COLO668 (cell line): Measurements from ENCODE around the gene ABHD10.
A peak's percentile ranks its signal among the peaks of the same experiment; 100 is the strongest.

ENCODE experiments used
- DNase-seq: peaks from one replicate; lab custom pipeline; 2025; ENCODE audit not compliant: unreplicated experiment; lab: John Stamatoyannopoulos, UW

ABHD10 gene

DNA sequence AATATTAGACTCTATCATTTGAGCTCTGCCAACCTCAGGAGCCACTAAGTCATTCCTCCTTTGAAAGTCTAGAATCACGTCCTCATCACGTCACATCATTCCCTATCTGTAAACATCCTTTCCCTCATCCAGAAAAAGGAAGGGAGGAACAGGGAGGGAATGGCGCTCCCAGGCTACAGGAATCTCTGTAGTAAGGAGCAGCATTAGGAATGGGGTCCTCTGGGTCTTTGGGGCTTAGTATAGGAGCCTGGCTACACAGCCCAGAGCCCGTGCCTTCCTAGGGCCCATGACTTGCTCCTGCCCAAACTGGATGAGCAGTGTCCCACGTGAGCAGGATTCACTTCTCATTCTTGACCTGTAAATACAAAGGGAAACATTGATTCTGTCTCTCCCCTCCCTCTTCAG lies 21.5 kb downstream of the ABHD10 start:
- DNase-seq = no peak

DNA sequence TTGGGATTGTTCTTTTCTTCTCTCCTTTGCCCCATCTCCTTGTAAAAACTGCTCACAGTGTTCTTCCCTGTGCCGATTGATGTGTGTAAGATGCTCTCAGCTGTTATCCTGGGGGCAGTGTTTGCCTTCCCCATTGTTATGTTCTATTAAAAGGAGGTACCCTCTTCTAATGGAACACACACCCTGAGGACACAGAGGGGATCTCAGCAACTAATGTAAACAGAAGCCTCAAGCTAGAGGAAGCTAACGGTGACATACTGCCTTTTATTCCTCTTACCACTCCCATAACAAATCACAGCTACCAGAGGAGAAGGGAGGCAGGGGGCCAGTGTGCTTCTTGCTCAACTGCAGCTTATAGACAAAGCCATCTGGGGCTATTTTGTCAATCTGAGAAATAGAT lies 22.1 kb downstream of the ABHD10 start:
- DNase-seq = no peak

- no peak for DNase-seq
Observed at GRCh38 chr3:112001526-112001925, 22.7 kb downstream of the ABHD10 start.

- no peak for DNase-seq
Observed at GRCh38 chr3:112002096-112002971, 23.5 kb downstream of the ABHD10 start.

DNA sequence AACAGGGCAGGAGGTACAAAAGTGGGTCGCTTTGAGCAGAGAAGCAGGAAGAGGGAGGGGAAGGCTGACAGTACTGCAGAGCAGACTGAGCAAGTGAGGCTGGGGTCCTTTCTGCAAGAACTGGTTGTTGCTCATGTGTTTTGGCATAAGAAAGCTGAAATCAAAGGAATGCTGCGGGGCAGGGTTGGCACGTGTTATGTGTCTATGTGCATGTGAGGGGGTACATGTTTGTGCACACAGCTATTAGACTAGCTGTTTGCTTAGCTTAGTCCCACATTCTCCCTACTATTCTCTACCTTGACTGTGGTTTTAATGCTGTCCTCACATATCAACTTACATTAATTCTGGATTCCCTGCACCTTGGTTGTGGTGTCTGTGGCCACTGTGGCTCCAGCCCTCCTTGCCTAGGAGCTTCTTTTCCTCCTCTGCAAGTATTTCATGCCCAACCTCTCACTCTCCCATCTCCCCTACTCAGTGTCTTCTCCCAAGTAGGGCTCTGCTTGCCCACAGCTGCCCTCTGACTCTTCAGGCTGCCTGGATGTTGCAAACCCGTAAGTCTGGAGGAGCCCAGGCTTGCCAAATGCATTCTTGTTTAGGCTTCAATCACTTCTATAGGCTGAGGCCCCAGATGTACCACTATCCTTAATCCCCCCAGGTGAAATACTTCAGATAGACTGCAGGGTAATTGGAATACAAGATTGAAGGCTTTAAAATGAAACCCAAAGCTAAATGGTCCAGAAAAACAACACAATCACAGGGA lies 24.7 kb downstream of the ABHD10 start:
- DNase-seq = no peak

DNA sequence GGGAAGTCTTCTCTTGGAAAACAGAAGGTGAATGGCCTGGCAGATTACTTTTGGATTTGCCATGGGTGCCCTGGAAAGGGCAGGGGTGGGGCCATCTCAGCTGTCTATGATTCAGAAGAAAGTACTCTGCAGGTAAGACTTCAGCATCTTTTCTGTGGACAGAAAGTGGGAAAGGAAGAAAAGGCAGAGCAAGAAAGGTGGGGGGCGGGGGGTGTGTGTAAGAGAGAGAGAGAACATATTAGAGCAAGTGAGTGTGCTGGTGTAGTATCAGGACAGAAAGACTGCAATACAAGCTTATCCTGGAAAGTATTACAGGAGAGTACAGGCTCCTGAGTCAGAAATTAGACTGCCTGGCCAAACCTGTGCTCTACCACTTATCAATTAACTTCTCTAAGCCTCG lies 25.4 kb downstream of the ABHD10 start:
- no peak for DNase-seq

DNA sequence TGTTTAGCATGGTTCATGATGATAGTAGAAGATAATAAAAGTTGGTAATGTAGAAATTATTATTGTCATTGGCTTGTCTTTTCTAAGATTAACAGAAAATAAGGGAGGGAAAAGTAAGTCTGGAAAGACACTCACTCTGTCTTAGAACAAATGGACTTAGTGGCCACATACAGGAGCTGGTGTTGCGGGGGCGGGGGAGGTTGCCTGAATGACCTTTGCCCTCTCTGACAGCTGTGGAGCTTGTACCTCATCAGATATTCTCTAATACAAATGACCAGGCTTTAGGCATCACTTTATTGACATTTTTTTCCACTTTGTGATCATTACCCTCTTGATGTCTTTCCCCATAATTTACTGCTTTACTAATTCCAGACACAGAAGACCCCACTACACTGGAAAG lies 25.8 kb downstream of the ABHD10 start:
- peak; percentile 9 for DNase-seq

DNA sequence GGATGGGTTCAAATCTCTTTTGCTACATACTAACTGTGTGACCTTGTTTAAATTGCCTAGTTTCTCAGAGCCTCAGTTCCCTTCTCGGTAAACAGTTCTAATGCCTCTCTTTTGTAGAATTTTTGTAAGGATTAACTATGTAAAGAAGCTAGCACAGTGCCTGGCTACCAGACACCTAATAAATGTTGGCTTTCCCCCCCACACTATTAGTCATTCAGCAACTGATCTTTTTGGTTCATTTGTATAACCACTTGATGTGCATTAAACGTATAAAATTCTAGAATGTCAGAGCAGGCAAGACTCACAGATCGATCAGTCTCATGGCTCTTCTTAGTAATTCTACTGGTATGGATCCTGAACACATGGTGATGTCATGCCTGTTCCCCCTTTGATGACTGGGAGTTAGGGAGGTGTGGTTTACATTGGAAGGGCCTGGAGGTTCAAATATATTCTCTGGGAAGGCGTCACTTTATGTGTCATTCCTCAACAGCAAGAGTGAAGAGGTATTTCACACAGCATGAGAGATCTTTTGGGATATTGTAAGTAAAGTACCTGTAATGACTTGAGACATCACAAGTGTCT lies 26.4 kb downstream of the ABHD10 start:
- DNase-seq = no peak

DNA sequence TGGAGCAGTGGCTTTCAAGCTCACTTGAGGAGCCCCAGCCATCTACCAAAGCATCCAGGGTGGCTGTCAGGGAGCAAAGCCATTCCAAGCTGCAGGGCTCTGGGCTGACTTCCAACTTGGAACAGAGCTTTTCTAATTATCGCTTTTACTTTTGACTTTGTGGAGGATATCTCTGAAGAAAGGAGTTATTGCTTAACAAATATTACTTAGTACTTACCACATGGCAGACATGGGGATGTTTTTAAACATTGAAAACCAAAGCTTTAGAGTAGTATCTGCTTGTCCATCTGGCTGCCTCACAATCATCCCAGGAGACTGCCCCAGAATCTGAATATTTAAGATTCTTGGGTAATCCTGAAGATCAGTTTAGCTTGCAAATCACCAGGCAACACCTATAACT lies 28.8 kb downstream of the ABHD10 start:
- no peak for DNase-seq

- DNase-seq = no peak
Observed at GRCh38 chr3:112009670-112010069, 30.8 kb downstream of the ABHD10 start.

DNA sequence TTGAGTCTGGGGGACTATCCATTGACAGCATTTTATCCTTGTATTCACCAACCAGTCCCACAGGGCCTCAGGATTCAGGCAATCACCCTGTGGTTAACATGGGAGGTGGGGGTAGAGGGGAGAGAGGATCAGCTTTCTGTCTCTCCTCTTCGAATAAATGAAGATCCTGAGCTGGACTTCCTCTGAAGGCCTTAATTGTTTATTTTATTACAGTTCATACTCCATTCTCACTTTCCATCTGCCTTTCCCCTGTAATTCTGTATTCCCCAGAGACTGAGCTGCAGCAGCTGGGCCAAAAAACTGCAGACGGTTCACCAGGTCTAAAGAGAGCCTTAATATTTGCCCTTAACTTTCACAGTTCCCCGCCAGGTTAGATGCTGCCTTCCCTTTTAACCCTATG lies 31.8 kb downstream of the ABHD10 start:
- DNase-seq = no peak

DNA sequence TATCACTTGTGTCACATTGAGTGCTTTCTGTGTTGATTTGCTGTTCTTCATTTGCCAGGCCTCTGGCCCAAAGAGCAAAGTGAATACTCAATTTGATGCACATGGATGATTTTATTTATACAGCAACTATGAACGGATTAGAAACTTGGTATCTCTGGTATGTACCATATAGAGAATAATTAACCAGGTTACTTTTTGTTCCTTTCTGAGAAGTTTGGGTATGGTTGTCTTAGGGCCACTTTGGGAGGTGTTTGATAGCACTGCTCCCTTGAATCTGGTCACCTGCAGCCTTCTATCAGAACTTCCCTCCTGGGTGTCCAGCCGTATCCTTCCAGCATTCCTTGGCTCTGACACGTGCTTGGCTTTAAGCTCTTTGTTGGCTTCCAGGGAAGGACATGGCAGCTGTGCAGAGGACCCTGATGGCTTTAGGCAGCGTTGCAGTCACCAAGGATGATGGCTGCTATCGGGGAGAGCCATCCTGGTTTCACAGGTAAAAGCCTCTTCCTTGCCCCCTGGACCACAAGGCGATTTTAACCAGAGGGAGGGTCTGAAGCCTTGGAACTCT lies 32.6 kb downstream of the ABHD10 start:
- DNase-seq = no peak

DNA sequence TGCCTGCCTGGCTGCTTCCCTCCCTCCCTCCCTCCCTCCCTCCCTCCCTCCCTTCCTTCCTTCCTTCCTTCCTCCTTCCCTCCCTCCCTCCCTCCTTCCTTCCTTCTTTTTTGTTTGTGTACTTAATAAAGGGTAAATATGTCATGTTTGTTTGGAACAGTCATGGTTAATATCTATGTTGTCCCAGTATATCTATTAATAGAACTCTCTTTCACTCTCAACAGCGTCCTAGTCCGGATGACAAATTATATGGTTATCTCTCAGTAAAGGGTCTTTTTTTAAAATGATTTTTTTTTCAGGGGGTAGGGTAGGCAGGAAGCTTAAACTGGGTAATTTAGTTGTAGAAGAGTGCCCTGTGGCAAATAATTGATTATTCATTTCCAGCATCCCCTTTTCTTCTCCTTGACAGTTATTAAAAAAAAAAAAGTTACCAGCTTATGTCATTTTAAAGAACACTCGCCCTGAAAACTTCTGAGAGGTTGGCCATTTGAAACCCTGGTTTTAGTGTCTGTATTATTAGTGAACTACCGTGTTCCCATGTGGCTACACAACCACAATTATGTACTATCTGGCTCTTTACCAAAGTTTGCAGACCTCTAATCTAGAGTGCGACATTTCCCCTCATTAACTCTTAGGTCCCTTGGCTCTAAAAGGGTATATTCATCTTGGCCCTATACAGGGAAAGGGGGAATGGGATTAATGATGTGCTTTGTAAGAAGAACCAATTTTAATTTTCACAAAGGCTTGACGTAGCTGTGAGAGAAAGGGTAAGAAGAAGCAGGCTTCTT lies 33.6 kb downstream of the ABHD10 start:
- DNase-seq = no peak

GRCh38 chr3:112013058-112013783 lies 34.4 kb downstream of the ABHD10 start:
- no peak for DNase-seq

DNA sequence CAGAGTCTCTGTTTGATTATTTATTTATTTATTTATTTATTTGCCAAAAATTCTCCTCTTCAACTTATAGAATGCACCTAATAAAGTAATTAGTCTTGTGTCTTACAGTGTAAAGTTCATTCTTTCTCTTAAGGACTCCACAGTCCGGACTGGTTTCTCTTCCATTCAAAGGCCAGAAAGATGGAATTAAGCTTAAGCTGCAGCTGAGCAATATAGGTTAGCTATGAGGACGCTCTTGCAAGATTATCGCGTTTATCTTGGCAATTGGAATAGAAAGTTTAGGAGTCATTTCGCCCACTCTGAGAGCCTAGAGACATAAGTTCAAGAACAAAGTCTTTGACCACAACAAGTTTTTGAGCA lies 34.9 kb downstream of the ABHD10 start:
- no peak for DNase-seq

DNA sequence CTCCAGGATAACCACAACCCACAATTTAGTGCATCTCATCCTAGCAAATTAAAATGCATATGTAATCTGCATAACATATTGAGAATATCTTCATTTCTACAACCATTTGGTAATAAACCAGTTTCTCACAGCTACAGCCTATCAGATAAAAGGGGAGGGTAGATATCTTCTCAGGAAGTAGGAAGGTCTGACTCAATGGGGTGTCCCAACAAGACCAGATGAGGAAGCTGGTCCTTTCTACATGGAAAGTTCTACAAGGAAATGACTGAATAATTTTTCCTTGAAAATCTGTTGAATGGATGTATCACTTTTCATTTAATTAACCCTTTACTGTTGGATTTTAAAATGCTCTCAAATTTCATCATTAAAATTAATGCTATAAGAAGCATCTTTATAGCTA lies 38.3 kb downstream of the ABHD10 start:
- no peak for DNase-seq

DNA sequence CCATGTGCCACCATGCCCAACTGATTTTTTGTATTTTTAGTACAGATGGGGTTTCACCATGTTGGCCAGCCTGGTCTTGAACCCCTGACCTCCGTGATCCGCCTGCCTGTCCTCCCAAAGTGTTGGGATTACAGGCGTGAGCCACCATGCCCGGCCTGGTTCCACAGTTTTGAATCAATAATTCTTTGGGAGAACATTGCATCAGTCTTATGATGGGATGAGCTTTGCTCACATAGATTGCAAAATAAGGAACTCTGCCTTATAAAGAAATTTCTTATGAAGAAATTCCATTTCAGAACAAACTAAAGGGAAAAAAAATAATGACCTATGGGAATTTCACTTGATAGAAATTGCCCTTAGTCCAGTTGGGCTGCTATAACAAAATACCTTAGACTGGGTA lies 39.9 kb downstream of the ABHD10 start:
- no peak for DNase-seq

DNA sequence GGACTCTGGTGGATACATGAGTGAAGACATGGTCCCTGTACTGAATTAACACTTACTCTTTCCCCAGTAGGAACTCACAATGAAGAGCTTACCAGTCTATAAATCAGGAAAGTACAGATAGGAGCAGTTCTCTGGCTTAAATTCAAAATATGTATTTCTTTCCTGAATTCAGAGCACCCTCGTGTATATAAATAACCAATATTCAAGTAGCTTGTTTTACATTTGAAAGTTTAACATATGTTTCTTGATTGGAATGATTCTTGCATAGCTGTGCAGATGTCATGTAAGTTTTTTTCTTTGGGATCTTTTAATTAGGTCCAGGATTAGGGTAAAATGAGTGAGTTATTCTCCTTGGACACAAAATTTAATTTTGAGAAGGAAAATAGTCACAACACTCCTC lies 40.9 kb downstream of the ABHD10 start:
- DNase-seq = no peak

GRCh38 chr3:112020674-112021085 lies 41.9 kb downstream of the ABHD10 start:
- DNase-seq = no peak

DNA sequence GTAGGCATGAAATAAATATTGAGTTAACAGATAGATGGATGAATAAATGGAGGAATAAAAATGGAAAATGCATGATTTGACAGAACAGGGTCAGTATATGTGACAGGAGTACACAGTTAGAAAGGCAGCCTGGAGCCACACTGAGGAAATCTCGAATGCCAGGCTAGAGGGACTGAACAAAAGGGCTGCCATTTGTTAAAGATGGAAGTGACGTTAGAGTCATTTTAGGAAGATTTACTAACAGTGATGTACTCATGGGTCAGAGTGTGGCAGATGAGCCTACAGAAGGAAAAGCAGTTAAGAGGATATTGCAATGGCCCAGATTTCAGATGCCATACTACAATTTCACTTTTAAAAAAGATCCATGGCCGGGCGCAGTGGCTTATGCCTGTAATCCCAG lies 48.3 kb downstream of the ABHD10 start:
- DNase-seq = no peak
